Psoas muscle (tissue), 8 donors: ENCODE measurements around the gene CREB3L1. TPM values are rescaled to one million over a fixed set of nuclear protein-coding genes. Genes with fewer than 3 reads are reported as not detected.

Source experiments
- ATAC-seq, 4 donors: fragments of 200-7000 bp; cut with Tn5 transposase; one replicate each; pipeline ENCODE4 v1.9.1; 2020; ENCODE audit warnings: moderate library complexity in 3 of 4, mild to moderate bottlenecking in 2 of 4
- DNase-seq, 2 donors: peaks; one replicate each; pipeline ENCODE4 v3.0.0-alpha.2; 2020
- H3K27ac ChIP-seq: fragments of 200-600 bp; one replicate; pipeline ENCODE4 v1.8.0; 2022
- H3K27me3 ChIP-seq, 3 donors: fragments of 200-600 bp in 1 of 3; one replicate each; pipeline versions ENCODE4 v1.6.1 to v1.8.0; 2013 to 2022; ENCODE audit warnings: low read length in 2 of 3, mild to moderate bottlenecking in 2 of 3, moderate library complexity in 1 of 3; ENCODE audit not compliant: insufficient read depth in 3 of 3
- H3K36me3 ChIP-seq, 2 donors: fragments of 200-600 bp in 1 of 2; one replicate each; pipeline versions ENCODE4 v1.6.1 to v1.8.0; 2013 to 2022; ENCODE audit warnings: low read depth in 1 of 2, mild to moderate bottlenecking in 1 of 2, moderate library complexity in 1 of 2; ENCODE audit not compliant: insufficient read depth in 1 of 2
- H3K4me1 ChIP-seq: fragments of 200-600 bp; one replicate; pipeline ENCODE4 v1.8.0; 2022
- H3K4me3 ChIP-seq: fragments of 200-600 bp; one replicate; pipeline ENCODE4 v1.8.0; 2022; ENCODE audit warnings: mild to moderate bottlenecking
- H3K9me3 ChIP-seq: fragments of 200-600 bp; one replicate; pipeline ENCODE4 v1.8.0; 2022
- WGBS, 3 donors: extraction: QIAGEN DNeasy Blood & Tissue Kit; methylation state at CpG; one replicate each; pipeline versions ENCODE4 v1.1.6 to v1.1.7; 2013; 5-methylcytosine and 5-hydroxymethylcytosine counted together
- intact Hi-C, 2 donors: fragments of 100-400 bp; cut with DNase I; formaldehyde crosslinking; loops; one replicate each; pipeline versions ENCODE4 v1.11.0 to v1.14.2; 2022
- polyA plus RNA-seq, 3 donors: library from polyadenylated mRNA; stranded (reverse); fragments of 200-250 nt; gene quantifications; one replicate each; pipeline ENCODE4 v1.2.3, GENCODE V29; 2013
- total RNA-seq, 4 donors: library from RNA; stranded (reverse); fragmentation: NEBNext Ultra II Directional in 2 of 4; extraction: Animal tissue kit (Norgen Biotek cat#: 25700) in 2 of 4; gene quantifications; one replicate each; pipeline versions ENCODE4 v1.2.1 to v1.2.4, GENCODE V29; 2021 to 2023
- TF ChIP-seq, protein P1 (sequence below): fragments of 200-600 bp; IDR thresholded peaks from one replicate; pipeline ENCODE4 v1.8.0; 2022; ENCODE audit warnings: antibody characterized with exemption
- donor health status: healthy with polysubstance abuse.
- donor health status: DM: no; HTN: no; CAD: no; lungs with moderate emphysema.
- donor health status: Bipolar disorder and iron deficiency.
- donor health status: healthy.
- donor health status: DM: yes; HTN: yes; CAD: no.
- donor health status: DM: no; HTN: no; CAD: no.
- donor health status: DM: no; HTN: no; CAD: no.
- donor health status: DM: yes; HTN: yes; CAD: no.

The CREB3L1 gene
- total and polyA plus RNA-seq, 7 donors, result 1.4 to 6.9 (median 2.2) TPM

DNA sequence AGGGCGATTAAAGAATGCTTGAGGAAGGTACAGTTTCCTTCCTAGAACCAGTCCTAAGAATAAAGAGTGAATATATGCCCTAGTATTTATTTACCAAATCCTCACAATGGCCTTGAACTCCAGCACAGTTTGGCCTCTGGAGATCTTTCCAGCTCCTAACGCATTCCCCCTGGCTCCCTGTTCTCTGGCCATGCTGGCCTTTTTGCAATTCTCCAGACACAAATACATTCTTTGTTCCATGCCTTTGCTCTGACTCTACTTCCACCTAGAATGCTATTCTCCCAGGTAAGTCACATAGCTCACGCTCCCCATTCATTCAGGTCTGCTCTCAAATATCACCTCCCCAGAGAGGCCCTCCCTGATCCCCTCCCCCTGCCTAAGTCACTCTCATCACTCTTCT lies 66.1 kb downstream of the CREB3L1 start:
- WGBS, 3 donors, result 79 to 83% (median 80%) methylated on average over 3 of the region's 3 CpGs
- Histone ChIP-seq H3K4me1 (peaks cover 16% of the 10 kb centered on the region), H3K36me3 (no peaks in the 10 kb centered on the region), H3K9me3 (no peaks in the 10 kb centered on the region), H3K27ac (no peak overlapping the region), H3K27me3 (no peaks in the 10 kb centered on the region), H3K4me3 (no peak overlapping the region)
- intact Hi-C loops, result no loop called here
- DNase-seq (no peak), ATAC-seq (no peak)
- TF ChIP-seq, protein P1, sequence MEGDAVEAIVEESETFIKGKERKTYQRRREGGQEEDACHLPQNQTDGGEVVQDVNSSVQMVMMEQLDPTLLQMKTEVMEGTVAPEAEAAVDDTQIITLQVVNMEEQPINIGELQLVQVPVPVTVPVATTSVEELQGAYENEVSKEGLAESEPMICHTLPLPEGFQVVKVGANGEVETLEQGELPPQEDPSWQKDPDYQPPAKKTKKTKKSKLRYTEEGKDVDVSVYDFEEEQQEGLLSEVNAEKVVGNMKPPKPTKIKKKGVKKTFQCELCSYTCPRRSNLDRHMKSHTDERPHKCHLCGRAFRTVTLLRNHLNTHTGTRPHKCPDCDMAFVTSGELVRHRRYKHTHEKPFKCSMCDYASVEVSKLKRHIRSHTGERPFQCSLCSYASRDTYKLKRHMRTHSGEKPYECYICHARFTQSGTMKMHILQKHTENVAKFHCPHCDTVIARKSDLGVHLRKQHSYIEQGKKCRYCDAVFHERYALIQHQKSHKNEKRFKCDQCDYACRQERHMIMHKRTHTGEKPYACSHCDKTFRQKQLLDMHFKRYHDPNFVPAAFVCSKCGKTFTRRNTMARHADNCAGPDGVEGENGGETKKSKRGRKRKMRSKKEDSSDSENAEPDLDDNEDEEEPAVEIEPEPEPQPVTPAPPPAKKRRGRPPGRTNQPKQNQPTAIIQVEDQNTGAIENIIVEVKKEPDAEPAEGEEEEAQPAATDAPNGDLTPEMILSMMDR, result no peak

DNA sequence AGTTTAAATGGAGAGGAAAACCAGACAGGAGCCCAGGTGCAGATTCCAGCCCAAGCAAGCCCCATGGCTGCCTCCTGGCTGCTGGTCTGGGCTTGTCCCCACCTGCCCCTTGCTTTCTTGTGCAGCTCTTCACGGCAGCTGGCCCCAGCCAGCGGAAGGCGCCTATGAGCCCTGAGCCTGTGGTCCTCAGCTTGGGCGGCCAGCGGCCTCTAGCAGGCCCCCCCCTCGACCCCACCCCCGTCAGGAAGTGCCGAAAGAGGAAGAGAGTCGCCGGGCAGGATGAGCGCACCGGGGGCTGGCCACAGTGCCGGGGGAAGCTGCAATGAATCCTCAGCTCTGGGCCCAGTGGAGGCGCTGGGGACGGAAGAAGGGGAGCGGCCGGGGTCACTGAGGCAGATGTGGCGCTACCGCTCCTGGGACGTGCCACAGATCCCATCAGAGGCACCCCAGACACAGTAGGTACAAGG lies 67.7 kb downstream of the CREB3L1 start:
- Histone ChIP-seq H3K4me3 (peak overlapping the region; percentile 59), H3K36me3 (no peaks in the 10 kb centered on the region), H3K9me3 (no peaks in the 10 kb centered on the region), H3K4me1 (peaks cover 14% of the 10 kb centered on the region), H3K27me3 (no peaks in the 10 kb centered on the region), H3K27ac (peak overlapping the region; percentile 54)
- no peak for ATAC-seq
- DNase-seq, result peak in 1 of 2 donors; percentile 73
- intact Hi-C loops, result no loop called here
- 54 to 61% (median 56%) methylated on average over 20 of the region's 20 CpGs for WGBS, 3 donors
- TF ChIP-seq, protein P1, result no peak

DNA sequence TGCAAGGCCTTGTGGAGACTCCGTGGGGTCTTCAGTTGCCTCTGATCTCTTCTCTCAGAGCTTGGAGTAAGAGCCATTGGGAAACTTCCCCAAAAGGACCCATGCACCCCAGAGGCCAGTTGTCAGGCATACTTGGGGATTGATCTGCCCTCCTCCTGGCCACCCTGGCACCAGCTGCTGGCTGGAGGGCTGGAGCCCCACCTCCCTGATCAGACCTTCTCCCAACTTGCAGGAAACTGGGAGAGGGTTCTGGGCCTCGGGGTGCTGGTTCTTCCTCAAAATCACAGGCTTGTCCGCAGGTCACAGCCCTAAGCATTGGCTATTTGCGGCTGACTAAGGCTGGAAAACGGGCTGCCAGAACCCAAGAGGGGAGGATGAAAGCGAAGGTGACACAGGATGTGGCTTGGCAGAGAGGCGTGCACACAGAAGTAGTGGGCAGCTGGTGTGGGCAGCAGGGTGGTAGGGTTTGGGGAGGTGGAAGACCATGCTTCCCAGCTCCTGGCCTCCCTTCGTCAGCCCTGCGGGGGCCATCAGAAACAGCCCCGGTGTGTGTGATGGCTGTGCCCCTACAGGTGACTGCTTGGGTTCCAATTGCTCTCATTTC lies 68.5 kb downstream of the CREB3L1 start:
- peak overlapping the region; percentile 46 for H3K27ac ChIP-seq
- no peak for ATAC-seq
- TF ChIP-seq, protein P1, result no peak
- 74 to 77% (median 75%) methylated on average over 10 of the region's 10 CpGs for WGBS, 3 donors
- H3K9me3 ChIP-seq, result no peaks in the 10 kb centered on the region
- H3K27me3 ChIP-seq, result no peaks in the 10 kb centered on the region
- H3K4me1 ChIP-seq, result peaks cover 14% of the 10 kb centered on the region
- H3K36me3 ChIP-seq, result no peaks in the 10 kb centered on the region
- DNase-seq, result no peak
- intact Hi-C loops, result no loop called here
- peak overlapping the region; percentile 59 for H3K4me3 ChIP-seq

DNA sequence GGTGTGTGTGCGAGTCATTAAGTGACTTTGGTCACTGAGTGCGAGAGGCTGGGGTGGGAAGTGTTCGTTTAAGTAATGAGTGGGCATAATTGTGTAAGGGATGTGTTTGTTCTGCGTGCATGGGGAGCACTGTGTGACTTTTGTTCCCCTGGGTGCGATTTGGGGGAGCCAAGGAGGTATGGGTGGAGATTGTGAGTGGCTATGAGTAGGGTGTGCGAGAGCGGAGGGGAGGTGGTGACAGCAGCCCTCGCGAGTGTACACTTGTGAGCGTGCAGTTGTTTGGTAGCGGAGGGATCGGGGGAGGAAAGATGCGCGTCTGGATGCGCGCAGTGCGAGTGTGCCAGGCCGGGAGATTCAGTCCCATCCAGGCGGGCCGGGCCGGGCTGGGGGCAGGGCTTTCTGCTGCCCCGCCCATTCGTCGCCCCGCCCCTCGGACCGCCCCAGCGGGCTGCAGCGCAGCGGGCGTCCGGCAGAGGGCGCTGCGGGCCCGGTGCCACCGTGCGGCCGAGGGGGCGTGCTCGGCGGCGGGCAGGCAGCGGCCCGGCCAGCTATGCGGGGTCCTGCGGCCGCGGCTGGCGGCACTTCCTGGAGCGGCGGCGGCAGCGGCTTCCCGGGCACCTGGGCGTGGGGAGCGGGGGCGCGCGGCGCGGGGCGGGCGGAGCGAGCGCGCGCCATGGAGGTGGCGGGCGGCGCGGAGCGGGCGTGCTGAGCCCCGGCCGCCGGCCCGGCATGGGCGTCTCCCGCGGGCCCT lies 69.6 kb downstream of the CREB3L1 start, which contains the start of gene DGKZ:
Gene DGKZ, plus strand, starts transcription at position 578 of the 751 bp plus-strand sequence. CDS start 197 bp downstream, outside the sequence.
- intact Hi-C loops, result no loop called here
- H3K27me3 ChIP-seq, result no peaks in the 10 kb centered on the region
- no peaks in the 10 kb centered on the region for H3K9me3 ChIP-seq
- peak; percentile 83 to 91 (median 89) for ATAC-seq
- TF ChIP-seq, protein P1, result peak; percentile 98
- peak within 1 kb of the TSS; percentile 74 for H3K4me3 ChIP-seq
- DNase-seq, result peak; percentile 87 to 94
- 10 to 21% (median 14%) methylated on average over 21 to 80 of the region's 80 CpGs for WGBS, 3 donors
- no peaks in the 10 kb centered on the region for H3K36me3 ChIP-seq
- H3K4me1 ChIP-seq, result peaks cover 23% of the 10 kb centered on the region
- H3K27ac ChIP-seq, result peak within 1 kb of the TSS; percentile 74
